Stimulated activated CD8-positive, alpha-beta memory T cell treated with anti-CD3 and anti-CD28 coated beads, Interleukin-15, amount 100 ng/mL, for 24 hours (primary cell): ENCODE results near the gene P2RX5.

ENCODE experiments used
- DNase-seq: peaks from one replicate; pipeline ENCODE4 v3.0.0-alpha.2; 2020; ENCODE audit warnings: low read depth

Gene P2RX5

GRCh38 chr17:3681057-3681456 is 14.9 kb downstream of the P2RX5 start:
- no peak for DNase-seq

GRCh38 chr17:3679531-3680126 is 16.3 kb downstream of the P2RX5 start:
- DNase-seq = no peak

GRCh38 chr17:3678821-3679530 is 17.0 kb downstream of the P2RX5 start:
- DNase-seq = no peak

DNA sequence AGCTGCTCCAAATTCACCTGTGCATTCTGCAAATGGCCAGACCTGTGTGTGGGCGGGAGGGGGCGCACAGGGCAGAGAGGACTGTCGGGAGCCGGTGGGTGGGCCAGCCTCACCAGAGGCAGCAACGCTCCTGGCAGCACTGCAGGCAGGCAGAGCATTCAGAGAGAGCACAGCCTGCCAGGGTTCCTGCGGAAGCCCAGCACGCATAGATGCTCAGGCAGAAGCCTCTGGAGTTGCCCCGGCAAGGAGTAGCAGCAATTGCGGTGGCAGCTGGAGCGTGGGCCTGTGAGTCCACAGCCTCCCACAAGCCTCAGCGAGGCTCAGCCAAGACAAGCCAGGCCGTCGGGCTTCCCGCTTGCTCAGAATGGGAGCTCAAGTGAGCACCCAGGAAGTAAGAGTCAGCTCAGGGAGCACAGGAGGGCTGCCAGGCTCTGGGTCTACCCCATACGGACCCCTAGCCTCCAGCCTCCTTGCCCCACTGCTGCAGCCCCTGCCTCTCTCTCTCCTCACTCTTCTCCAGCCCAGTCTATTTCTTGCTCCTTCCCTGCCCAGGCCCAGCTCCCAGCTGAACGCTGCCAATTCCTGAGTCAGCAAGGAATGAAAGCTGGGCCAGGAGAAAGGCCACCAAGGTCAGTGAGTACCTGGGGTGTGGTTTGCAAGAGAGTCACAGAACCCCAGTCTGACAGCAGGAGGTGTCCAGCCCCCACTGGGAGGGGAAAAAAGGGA is 17.7 kb downstream of the P2RX5 start:
- no peak for DNase-seq

- DNase-seq = no peak
These were observed 20.1 kb downstream of the P2RX5 start for GRCh38 chr17:3675886-3676285.

- no peak for DNase-seq
These were observed 23.4 kb downstream of the P2RX5 start for GRCh38 chr17:3672571-3672970.

GRCh38 chr17:3669548-3669947 is 26.4 kb downstream of the P2RX5 start:
- no peak for DNase-seq

GRCh38 chr17:3669085-3669347 is 26.9 kb downstream of the P2RX5 start:
- DNase-seq = no peak

GRCh38 chr17:3668279-3669084 is 27.5 kb downstream of the P2RX5 start, which contains the start of the genes EMC6 and TAX1BP3:
Gene EMC6, plus strand, starts transcription at chr17:3668812. Its CDS starts 335 bp downstream, at chr17:3669147.
Gene TAX1BP3, minus strand, starts transcription at chr17:3668578. Its CDS starts 52 bp downstream, at chr17:3668526.
- DNase-seq = peak; percentile 99

DNA sequence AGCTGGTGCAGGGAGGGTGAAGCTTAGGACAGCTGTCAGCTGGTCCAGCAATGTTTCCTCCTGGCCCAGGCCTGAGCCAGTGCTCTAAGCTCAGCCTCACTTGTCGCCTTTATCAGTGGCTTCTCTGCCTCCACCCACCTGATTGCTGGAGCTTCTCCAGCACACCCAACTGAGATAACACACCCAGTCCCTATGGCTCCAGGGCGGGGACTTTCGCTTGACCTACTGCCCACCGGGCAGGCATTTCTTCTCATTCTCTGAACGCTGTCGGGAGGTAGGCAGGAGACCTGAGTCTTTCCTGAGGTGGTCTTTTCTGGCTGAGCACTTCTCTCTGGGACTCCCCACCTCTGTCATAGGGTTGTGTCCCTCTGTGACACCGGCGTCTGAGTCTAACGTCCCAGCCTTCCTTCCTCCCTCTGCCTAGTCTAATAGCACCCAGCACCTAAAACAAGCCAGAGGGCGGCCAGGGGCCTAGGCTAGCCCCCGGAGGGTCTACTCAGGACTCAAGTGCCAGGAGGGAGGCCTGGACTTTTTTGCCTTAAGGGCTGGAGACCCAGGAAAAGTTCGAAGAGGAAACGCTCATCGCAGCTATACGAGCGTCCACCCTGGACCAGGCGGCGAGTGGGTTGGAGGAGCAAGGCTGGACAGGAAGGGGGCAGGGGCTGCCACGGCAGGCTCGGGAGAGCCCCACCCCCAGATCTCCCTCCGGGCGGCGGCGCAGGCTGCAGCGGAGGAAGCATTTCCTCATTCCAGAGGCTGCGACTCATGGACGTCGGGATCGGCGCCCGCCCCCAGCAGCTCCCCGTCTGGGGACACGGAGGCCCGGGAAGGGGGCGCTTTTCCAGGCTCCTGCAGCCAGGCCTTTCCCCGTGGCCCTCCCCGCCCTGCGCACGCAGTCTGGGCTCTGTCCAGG is 28.3 kb downstream of the P2RX5 start:
- DNase-seq = no peak

DNA sequence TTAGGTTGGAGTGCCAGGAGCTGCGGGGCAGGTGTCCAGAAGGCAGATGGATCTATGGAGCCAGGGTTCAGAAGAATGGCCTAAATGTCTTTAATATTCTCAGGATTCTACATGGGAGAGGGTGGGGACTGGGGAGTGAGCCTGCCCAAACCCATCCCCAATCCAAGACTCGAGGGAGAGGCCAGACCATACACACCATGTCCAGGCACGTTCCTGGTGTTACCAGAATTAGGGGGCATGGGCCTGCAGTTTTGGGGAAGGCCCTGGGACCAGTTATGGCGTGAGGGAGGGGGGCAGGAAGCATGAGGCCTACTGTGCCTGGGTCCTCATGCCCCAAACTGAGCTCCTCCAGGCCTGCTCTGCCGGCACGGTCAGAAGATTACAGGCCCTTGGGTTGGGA is 29.4 kb downstream of the P2RX5 start:
- DNase-seq = no peak

- no peak for DNase-seq
These were observed 30.1 kb downstream of the P2RX5 start for GRCh38 chr17:3665834-3666233.

- no peak for DNase-seq
These were observed 32.6 kb downstream of the P2RX5 start for GRCh38 chr17:3663102-3664011.

DNA sequence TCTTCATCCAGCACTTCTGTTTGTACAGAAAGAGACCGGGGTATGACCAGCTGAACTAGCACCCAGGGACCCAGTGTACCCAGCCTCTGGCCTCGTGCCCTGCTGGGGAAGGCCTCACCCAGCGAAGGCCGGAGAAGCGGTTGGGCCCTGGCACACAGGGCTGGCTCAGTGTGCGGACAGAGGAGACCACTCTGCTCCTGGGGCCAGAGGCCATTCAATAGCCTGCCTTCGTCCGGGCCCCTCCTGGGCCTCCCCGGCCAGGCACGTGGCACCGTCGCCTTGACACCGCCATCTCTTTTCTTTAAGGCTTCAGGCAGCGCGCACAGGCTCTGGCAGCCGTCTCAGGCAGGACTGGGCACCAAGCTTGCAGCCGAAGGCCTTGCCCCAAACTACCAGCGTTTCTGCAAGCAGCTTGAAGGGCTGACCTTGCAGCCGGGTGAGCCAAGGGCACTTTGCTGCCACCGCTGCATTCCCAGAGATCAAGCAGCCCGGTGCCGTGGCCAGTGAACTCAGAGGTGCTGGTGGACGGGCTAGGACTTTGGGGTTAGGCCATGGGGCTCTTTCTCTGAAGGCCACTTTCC is 35.6 kb downstream of the P2RX5 start:
- no peak for DNase-seq

DNA sequence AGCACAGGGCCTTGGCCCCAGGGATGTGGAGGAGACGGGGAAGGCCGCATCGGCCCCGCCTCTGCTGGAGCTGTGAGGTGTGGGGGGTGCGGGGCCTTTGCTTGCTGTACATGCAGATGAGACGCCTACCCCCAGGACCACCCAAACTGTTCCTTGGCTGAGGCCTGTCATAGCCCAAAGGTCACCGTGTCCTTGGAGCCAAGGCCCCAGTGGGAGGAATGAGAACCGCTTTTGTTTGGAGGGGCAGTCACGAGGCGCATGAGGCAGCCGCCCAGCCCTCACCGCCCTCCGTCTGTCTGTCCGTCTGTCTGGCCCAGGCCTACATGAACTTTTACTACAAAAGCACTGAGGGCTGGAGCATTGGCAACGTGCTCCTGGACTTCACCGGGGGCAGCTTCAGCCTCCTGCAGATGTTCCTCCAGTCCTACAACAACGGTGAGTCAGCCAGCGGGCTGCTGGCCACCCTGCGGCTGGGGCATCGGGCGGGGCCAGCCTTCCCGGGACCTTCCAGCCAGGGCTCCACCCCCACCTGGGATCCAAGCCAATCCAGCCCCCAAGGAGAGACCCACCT is 36.3 kb downstream of the P2RX5 start:
- no peak for DNase-seq

DNA sequence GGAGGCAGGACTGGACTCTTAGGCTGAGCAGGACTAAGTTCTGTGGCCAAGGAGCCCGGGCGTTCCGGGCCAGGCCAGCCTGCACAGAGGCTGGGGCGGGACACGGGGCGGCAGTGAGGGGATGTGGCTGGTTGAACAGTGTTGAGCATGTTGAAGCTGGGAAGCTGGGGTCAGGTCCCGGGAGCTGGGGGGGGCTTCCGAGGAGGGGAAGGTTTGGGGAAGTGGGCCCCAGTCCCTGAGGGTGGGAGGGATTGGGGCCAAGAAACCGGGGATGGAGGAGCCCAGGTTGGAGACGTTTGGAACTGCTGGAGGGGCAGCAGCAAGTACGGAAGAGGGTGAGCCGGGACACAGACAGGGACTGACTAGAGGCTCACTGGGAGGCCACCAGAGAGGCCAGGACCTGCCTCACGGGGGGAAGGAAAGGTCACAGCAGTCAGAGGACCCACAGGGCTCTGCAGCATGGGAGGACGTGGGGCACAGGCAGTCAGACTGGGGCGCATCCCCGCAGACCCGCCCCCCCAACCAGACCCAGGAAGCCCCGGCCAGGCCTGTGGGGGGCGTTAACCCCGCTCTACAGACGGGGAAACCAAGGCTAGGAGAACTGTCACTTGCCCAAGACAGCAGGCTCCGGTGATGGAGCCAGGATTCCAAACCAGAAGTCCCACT is 37.0 kb downstream of the P2RX5 start:
- no peak for DNase-seq

- DNase-seq = no peak
These were observed 37.8 kb downstream of the P2RX5 start for GRCh38 chr17:3657874-3658783.

DNA sequence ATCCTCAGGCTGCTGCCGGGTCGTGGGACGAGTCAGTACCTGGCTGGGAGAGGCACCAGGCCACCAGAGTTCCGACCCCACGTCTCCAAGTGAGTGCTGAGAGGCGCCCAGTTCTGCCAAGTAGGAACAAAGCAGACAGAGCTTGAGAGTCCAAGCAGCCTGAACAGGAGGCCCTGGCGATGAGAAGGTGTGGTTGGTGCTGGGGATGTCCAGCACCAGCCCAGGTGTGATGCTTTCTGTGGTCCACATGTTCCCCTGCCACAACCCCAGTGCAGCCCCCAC is 38.4 kb downstream of the P2RX5 start:
- no peak for DNase-seq
